Suprapubic skin (tissue), 3 donors: ENCODE results near the gene DLG1.

Source experiments
- EP300 ChIP-seq: sonication (generic); formaldehyde crosslinking; IDR thresholded peaks from one replicate; pipeline ENCODE4 v1.6.1; 2017; ENCODE audit warnings: antibody characterized with exemption
- TF ChIP-seq, protein P1 (sequence below), 2 donors: fragments of 200-600 bp in 1 of 2; fragments of 450-650 bp in 1 of 2; sonication (generic) in 1 of 2; IDR thresholded peaks; one replicate each; pipeline ENCODE4 v1.5.1; 2016 to 2019; ENCODE audit warnings: antibody characterized with exemption in 2 of 2, mild to moderate bottlenecking in 1 of 2, moderate library complexity in 1 of 2

DNA sequence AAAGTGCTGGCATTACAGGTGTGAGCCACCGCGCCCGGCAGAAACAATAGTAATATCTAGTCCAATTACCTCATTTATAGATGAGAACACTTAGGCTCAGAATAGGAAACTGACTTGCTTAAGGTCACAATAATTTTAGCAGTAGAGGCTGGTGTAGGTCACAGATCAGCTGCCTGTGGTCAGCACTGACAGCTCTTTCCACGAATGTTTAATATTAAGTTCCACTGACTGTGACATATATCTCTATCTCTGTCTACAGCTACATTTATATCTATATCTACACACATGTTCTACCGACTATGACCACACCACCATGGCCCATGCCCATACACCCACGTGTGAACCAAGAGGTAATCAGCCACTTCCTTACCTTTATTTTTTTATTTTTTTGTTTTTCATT lies 40.2 kb upstream of the DLG1 start:
- TF ChIP-seq, protein P1, sequence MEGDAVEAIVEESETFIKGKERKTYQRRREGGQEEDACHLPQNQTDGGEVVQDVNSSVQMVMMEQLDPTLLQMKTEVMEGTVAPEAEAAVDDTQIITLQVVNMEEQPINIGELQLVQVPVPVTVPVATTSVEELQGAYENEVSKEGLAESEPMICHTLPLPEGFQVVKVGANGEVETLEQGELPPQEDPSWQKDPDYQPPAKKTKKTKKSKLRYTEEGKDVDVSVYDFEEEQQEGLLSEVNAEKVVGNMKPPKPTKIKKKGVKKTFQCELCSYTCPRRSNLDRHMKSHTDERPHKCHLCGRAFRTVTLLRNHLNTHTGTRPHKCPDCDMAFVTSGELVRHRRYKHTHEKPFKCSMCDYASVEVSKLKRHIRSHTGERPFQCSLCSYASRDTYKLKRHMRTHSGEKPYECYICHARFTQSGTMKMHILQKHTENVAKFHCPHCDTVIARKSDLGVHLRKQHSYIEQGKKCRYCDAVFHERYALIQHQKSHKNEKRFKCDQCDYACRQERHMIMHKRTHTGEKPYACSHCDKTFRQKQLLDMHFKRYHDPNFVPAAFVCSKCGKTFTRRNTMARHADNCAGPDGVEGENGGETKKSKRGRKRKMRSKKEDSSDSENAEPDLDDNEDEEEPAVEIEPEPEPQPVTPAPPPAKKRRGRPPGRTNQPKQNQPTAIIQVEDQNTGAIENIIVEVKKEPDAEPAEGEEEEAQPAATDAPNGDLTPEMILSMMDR (IDR thresholded peaks at IDR 0.05), result no peak
- no peak for TF ChIP-seq EP300
